GM12872 (cell line): ENCODE results near the gene MSN.

Source experiments
- CTCF ChIP-seq: IDR thresholded peaks from 3 replicates; pipeline ENCODE4 v1.5.1; 2011; ENCODE audit warnings: low read depth, mild to moderate bottlenecking, low read length, moderate library complexity; ENCODE audit not compliant: insufficient read depth

The MSN gene

GRCh38 chrX:65667157-65667502 lies 324 bp upstream of the MSN start:
- TF ChIP-seq CTCF = no peak

GRCh38 chrX:65668377-65669310 lies 1.2 kb downstream of the MSN start:
- TF ChIP-seq CTCF = no peak

GRCh38 chrX:65671286-65671685 lies 3.8 kb downstream of the MSN start:
- TF ChIP-seq CTCF = no peak

GRCh38 chrX:65671966-65672365 lies 4.5 kb downstream of the MSN start:
- no peak for TF ChIP-seq CTCF

- no peak for TF ChIP-seq CTCF
These were observed 6.4 kb downstream of the MSN start for GRCh38 chrX:65673857-65674203.

GRCh38 chrX:65674204-65674893 lies 6.9 kb downstream of the MSN start:
- TF ChIP-seq CTCF = no peak

GRCh38 chrX:65677954-65678469 lies 10.6 kb downstream of the MSN start:
- no peak for TF ChIP-seq CTCF
